Suprapubic skin (tissue), 3 donors: ENCODE measurements around the gene PSMG2.

Source experiments
- CTCF ChIP-seq, 2 donors: fragments of 200-600 bp in 1 of 2; fragments of 450-650 bp in 1 of 2; sonication (generic) in 1 of 2; IDR thresholded peaks; one replicate each; pipeline ENCODE4 v1.5.1; 2016 to 2019; ENCODE audit warnings: antibody characterized with exemption in 2 of 2, mild to moderate bottlenecking in 1 of 2, moderate library complexity in 1 of 2
- EP300 ChIP-seq: sonication (generic); formaldehyde crosslinking; IDR thresholded peaks from one replicate; pipeline ENCODE4 v1.6.1; 2017; ENCODE audit warnings: antibody characterized with exemption

- no peak for TF ChIP-seq EP300
- peak; percentile 82 to 89 for TF ChIP-seq CTCF (IDR thresholded peaks at IDR 0.05)
Measured at GRCh38 chr18:12659904-12660605, 42.8 kb upstream of the PSMG2 start.
